DOHH2 (cell line): ENCODE data around the gene ENTPD2.

Source experiments
- H3F3A ChIP-seq: fragments of 200-600 bp; sonication (generic), shearing (Covaris generic); 2 replicates; pipeline ENCODE4 v1.6.0; 2016; ENCODE audit warnings: antibody characterized with exemption, mild to moderate bottlenecking; ENCODE audit not compliant: control insufficient read depth, insufficient read depth
- H3K27ac ChIP-seq: fragments of 200-600 bp; sonication (generic); 2 replicates; pipeline ENCODE4 v1.5.1; 2014; ENCODE audit warnings: low read depth, mild to moderate bottlenecking, low read length, moderate library complexity
- H3K27me3 ChIP-seq: fragments of 200-600 bp; sonication (generic); 2 replicates; pipeline ENCODE4 v1.6.1; 2014; ENCODE audit warnings: mild to moderate bottlenecking, low read length, mixed read lengths; ENCODE audit not compliant: control insufficient read depth
- H3K36me3 ChIP-seq: fragments of 200-600 bp; sonication (generic); 2 replicates; pipeline ENCODE4 v1.6.1; 2014; ENCODE audit warnings: mild to moderate bottlenecking, low read length, moderate library complexity, mixed read lengths; ENCODE audit not compliant: control insufficient read depth
- H3K4me1 ChIP-seq: fragments of 200-600 bp; sonication (generic); 2 replicates; pipeline ENCODE4 v1.6.1; 2014; ENCODE audit warnings: mild to moderate bottlenecking, low read length, mixed read lengths; ENCODE audit not compliant: control insufficient read depth
- H3K4me2 ChIP-seq: fragments of 200-600 bp; sonication (generic); 2 replicates; pipeline ENCODE4 v1.6.0; 2014; ENCODE audit warnings: mild to moderate bottlenecking, low read length, moderate library complexity
- H3K4me3 ChIP-seq: fragments of 200-600 bp; sonication (generic); 2 replicates; pipeline ENCODE4 v1.5.1; 2014; ENCODE audit warnings: mild to moderate bottlenecking, low read length, mixed read lengths
- H3K79me2 ChIP-seq: fragments of 200-600 bp; sonication (generic); 2 replicates; pipeline ENCODE4 v1.6.1; 2014; ENCODE audit warnings: mild to moderate bottlenecking, low read length, mixed read lengths; ENCODE audit not compliant: control insufficient read depth
- H3K9me2 ChIP-seq: fragments of 200-600 bp; sonication (generic); replicated peaks from 2 replicates; pipeline ENCODE4 v1.6.1; 2014; ENCODE audit warnings: mild to moderate bottlenecking, low read length, mixed read lengths; ENCODE audit not compliant: control insufficient read depth
- H3K9me3 ChIP-seq: fragments of 200-600 bp; sonication (generic); 2 replicates; pipeline ENCODE4 v1.6.1; 2014; ENCODE audit warnings: antibody characterized with exemption, low read length, mixed read lengths; ENCODE audit not compliant: control insufficient read depth, insufficient read depth
- H4K20me1 ChIP-seq: fragments of 200-600 bp; sonication (generic); 2 replicates; pipeline ENCODE4 v1.6.0; 2014; ENCODE audit warnings: low read depth, mild to moderate bottlenecking, antibody characterized with exemption, low read length, moderate library complexity; ENCODE audit not compliant: control insufficient read depth, insufficient read depth
- EZH2phosphoT487 ChIP-seq: fragments of 200-600 bp; sonication (generic); IDR thresholded peaks from 2 replicates; pipeline ENCODE4 v1.6.1; 2017; ENCODE audit warnings: borderline replicate concordance, mild to moderate bottlenecking, antibody characterized with exemption, low read length, moderate library complexity, mixed read lengths
- TF ChIP-seq, protein P1 (sequence below): fragments of 200-600 bp; sonication (generic); IDR thresholded peaks from one replicate; pipeline ENCODE4 v1.5.1; 2014; ENCODE audit warnings: antibody characterized with exemption, mild to moderate bottlenecking, low read depth, low read length; ENCODE audit not compliant: poor library complexity, severe bottlenecking

Gene ENTPD2

GRCh38 chr9:137042751-137043727 lies 10.8 kb downstream of the ENTPD2 start:
- Histone ChIP-seq H3K4me3 (no peak overlapping the region), H3K4me1 (peaks cover 6% of the 10 kb centered on the region), H3K9me3 (no peaks in the 10 kb centered on the region), H3K79me2 (no peaks in the 10 kb centered on the region), H3K27me3 (peaks cover 39% of the 10 kb centered on the region), H3K27ac (no peak overlapping the region), H3K36me3 (no peaks in the 10 kb centered on the region), H3K9me2 (no peaks in the 10 kb centered on the region), H3K4me2 (no peak overlapping the region), H3F3A (no peaks in the 10 kb centered on the region), H4K20me1 (peaks cover 8% of the 10 kb centered on the region; the same call in 1 of the 2 replicates)
- TF ChIP-seq EZH2phosphoT487, result no peak
- TF ChIP-seq, protein P1, sequence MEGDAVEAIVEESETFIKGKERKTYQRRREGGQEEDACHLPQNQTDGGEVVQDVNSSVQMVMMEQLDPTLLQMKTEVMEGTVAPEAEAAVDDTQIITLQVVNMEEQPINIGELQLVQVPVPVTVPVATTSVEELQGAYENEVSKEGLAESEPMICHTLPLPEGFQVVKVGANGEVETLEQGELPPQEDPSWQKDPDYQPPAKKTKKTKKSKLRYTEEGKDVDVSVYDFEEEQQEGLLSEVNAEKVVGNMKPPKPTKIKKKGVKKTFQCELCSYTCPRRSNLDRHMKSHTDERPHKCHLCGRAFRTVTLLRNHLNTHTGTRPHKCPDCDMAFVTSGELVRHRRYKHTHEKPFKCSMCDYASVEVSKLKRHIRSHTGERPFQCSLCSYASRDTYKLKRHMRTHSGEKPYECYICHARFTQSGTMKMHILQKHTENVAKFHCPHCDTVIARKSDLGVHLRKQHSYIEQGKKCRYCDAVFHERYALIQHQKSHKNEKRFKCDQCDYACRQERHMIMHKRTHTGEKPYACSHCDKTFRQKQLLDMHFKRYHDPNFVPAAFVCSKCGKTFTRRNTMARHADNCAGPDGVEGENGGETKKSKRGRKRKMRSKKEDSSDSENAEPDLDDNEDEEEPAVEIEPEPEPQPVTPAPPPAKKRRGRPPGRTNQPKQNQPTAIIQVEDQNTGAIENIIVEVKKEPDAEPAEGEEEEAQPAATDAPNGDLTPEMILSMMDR, result no peak

GRCh38 chr9:137041124-137041523 lies 12.7 kb downstream of the ENTPD2 start:
- H3K9me3 ChIP-seq, result no peaks in the 10 kb centered on the region
- H3K79me2 ChIP-seq, result no peaks in the 10 kb centered on the region
- H4K20me1 ChIP-seq, result peaks cover 1% of the 10 kb centered on the region; the same call in 1 of the 2 replicates
- no peak overlapping the region for H3K4me3 ChIP-seq
- H3K27me3 ChIP-seq, result peaks cover 33% of the 10 kb centered on the region
- no peak overlapping the region for H3K27ac ChIP-seq
- no peaks in the 10 kb centered on the region for H3K9me2 ChIP-seq
- peaks cover 2% of the 10 kb centered on the region for H3K4me1 ChIP-seq
- no peaks in the 10 kb centered on the region for H3K36me3 ChIP-seq
- H3F3A ChIP-seq, result no peaks in the 10 kb centered on the region
- H3K4me2 ChIP-seq, result no peak overlapping the region
- TF ChIP-seq EZH2phosphoT487, result no peak

DNA sequence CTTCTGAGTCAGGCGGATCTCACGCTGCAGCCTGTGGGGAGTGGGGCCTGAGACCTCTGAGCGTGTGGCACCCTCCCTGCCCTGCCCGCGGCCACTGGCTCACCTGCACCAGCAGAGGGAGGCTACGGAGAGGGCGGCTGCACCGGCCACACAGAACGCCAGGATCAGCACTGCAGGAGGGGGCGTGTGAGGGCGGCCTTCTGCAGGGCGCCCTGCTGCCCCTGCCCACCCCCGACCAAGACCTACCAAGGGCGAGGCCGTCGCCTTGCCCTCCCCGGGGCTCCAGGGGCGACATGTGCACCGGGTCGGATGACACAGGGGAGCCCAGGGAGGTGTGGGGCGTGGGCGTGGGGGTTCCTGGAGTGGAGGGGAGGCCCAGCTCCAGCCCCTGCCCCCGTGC lies 13.3 kb downstream of the ENTPD2 start:
- no peaks in the 10 kb centered on the region for H3K4me1 ChIP-seq
- H3K27me3 ChIP-seq, result peaks cover 30% of the 10 kb centered on the region
- no peaks in the 10 kb centered on the region for H3K9me3 ChIP-seq
- no peaks in the 10 kb centered on the region for H3K36me3 ChIP-seq
- no peaks in the 10 kb centered on the region for H3F3A ChIP-seq
- no peaks in the 10 kb centered on the region for H3K9me2 ChIP-seq
- H4K20me1 ChIP-seq, result no peaks in the 10 kb centered on the region
- H3K4me2 ChIP-seq, result no peak overlapping the region
- no peaks in the 10 kb centered on the region for H3K79me2 ChIP-seq
- H3K4me3 ChIP-seq, result no peak overlapping the region
- no peak overlapping the region for H3K27ac ChIP-seq
- TF ChIP-seq EZH2phosphoT487, result no peak
- TF ChIP-seq, protein P1, result no peak
